H1 (cell line): ENCODE data around the gene UVRAG.

Experiments
- EGR1 ChIP-seq: IDR thresholded peaks from 2 replicates; pipeline ENCODE4 v1.6.1; 2011; ENCODE audit warnings: low read depth, low read length, borderline replicate concordance
- EZH2 ChIP-seq: fragments of 200-600 bp; sonication (generic); IDR thresholded peaks from 2 replicates; pipeline ENCODE4 v1.7.1; 2012; ENCODE audit warnings: low read depth, mild to moderate bottlenecking, moderate library complexity, low read length, inconsistent platforms; ENCODE audit not compliant: severe bottlenecking
- GABPA ChIP-seq: IDR thresholded peaks from 2 replicates; pipeline ENCODE4 v1.6.1; 2011; ENCODE audit warnings: mild to moderate bottlenecking, low read length, moderate library complexity, borderline replicate concordance; ENCODE audit not compliant: insufficient read depth
- POLR2AphosphoS5 ChIP-seq: IDR thresholded peaks from 2 replicates; pipeline ENCODE4 v1.6.1; 2011; ENCODE audit warnings: low read depth, low read length
- SIN3A ChIP-seq, 2 experiments: IDR thresholded peaks in 1 of 2; conservative IDR thresholded peaks in 1 of 2; 2 replicates each; pipeline ENCODE4 v1.6.1; 2011 to 2012; ENCODE audit warnings: low read length in 2 of 2, improper control_type of control experiment in 1 of 2, low read depth in 1 of 2, mild to moderate bottlenecking in 1 of 2
- SP1 ChIP-seq: IDR thresholded peaks from 2 replicates; pipeline ENCODE4 v1.6.1; 2011; ENCODE audit warnings: low read depth, low read length
- TAF1 ChIP-seq: IDR thresholded peaks from 2 replicates; pipeline ENCODE4 v1.6.1; 2011; ENCODE audit warnings: mild to moderate bottlenecking, low read depth, low read length
- TF ChIP-seq, protein P1 (sequence below), 3 experiments: IDR thresholded peaks; 1 replicate in 2 of 3; 2 replicates in 1 of 3; pipeline versions ENCODE4 v1.5.1 to v1.6.1; 2011; ENCODE audit warnings: low read length in 3 of 3, mild to moderate bottlenecking in 3 of 3, inconsistent platforms in 2 of 3, low read depth in 1 of 3, moderate library complexity in 1 of 3; ENCODE audit not compliant: insufficient read depth in 1 of 3; ENCODE audit errors: control extremely low read depth in 1 of 3

GRCh38 chr11:75855206-75855605, 40.2 kb downstream of the UVRAG start:
- TF ChIP-seq, protein P1, sequence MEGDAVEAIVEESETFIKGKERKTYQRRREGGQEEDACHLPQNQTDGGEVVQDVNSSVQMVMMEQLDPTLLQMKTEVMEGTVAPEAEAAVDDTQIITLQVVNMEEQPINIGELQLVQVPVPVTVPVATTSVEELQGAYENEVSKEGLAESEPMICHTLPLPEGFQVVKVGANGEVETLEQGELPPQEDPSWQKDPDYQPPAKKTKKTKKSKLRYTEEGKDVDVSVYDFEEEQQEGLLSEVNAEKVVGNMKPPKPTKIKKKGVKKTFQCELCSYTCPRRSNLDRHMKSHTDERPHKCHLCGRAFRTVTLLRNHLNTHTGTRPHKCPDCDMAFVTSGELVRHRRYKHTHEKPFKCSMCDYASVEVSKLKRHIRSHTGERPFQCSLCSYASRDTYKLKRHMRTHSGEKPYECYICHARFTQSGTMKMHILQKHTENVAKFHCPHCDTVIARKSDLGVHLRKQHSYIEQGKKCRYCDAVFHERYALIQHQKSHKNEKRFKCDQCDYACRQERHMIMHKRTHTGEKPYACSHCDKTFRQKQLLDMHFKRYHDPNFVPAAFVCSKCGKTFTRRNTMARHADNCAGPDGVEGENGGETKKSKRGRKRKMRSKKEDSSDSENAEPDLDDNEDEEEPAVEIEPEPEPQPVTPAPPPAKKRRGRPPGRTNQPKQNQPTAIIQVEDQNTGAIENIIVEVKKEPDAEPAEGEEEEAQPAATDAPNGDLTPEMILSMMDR (IDR thresholded peaks at IDR 0.05; ENCODE audit: control extremely low read depth in 1 of 3, insufficient read depth in 1 of 3, low read depth in 1 of 3, low read length in 3 of 3) = no peak
- TF ChIP-seq TAF1 (no peak), SIN3A (conservative IDR thresholded peaks at IDR 0.05 in 1 of 2, IDR thresholded peaks at IDR 0.05 in 1 of 2; ENCODE audit: low read depth in 1 of 2, low read length in 2 of 2) (no peak), POLR2AphosphoS5 (no peak), EZH2 (no peak), GABPA (no peak), SP1 (no peak), EGR1 (no peak)
